ENCODE measurements around the gene GIPR.

DNA sequence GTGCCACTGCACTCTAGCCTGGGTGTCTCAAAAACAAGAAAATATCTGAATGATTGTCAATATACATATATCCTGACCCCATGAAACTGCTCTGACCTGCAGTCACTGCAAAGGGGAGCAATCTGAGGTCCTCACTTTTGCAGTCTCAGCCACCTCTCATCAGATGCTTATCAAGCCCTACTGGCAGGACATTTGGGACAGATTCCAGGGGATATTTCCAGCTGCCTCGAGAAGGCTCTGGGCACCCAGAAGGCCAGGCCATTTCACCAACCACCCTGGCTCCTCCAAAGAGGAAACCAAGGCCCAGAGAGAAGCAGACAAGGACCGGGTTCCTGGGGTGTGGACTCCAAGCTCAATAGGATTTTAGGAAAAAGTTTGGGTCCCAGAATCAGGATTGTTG lies 31.1 kb upstream of the GIPR start:
- TF ChIP-seq YY1 (IDR thresholded peaks at IDR 0.05; ENCODE audit: insufficient read depth, insufficient read length) (no peak), ZNF274 (IDR thresholded peaks at IDR 0.05; ENCODE audit: low read depth, low read length) (no peak), SUZ12 (IDR thresholded peaks at IDR 0.05; ENCODE audit: extremely low read depth, insufficient read depth, insufficient read length) (no peak)
